GM12878 (cell line): Measurements from ENCODE around the gene PGLYRP2. TPM values are rescaled to one million over a fixed set of nuclear protein-coding genes. Genes with fewer than 3 reads are reported as not detected.

Experiments
- ATAC-seq: fragments of 200-7000 bp; cut with Tn5 transposase; 3 replicates; pipeline ENCODE4 v1.9.1; 2020; ENCODE audit warnings: mild to moderate bottlenecking, moderate library complexity
- BruUV-seq: library from RNA; stranded (reverse); fragments of 400-500 nt; replicated peaks from 2 replicates; lab custom pipeline; 2021; lab: Mats Ljungman, UMichigan
- CTCF ChIA-PET: fragments of 300-600 bp; sonication (Branson Sonifier 250); formaldehyde crosslinking; extraction: SDS; loops from one replicate; lab custom pipeline; 2021; ENCODE audit warnings: inconsistent platforms; lab: Yijun Ruan, JAX
- POLR2A ChIA-PET: fragments of 350-600 bp; formaldehyde crosslinking; extraction: SDS; loops from one replicate; lab custom pipeline; 2021; ENCODE audit warnings: inconsistent platforms; lab: Charles Lee
- RAD21 ChIA-PET: fragments of 300-600 bp; sonication (Branson Sonifier 250); formaldehyde crosslinking; loops from one replicate; lab custom pipeline; 2023; ENCODE audit warnings: antibody characterized with exemption; ENCODE audit not compliant: unreplicated experiment; lab: Charles Lee
- SMC1A ChIA-PET: fragments of 300-600 bp; sonication (Branson Sonifier 250); formaldehyde crosslinking; loops from one replicate; lab custom pipeline; 2023; ENCODE audit not compliant: unreplicated experiment, uncharacterized antibody; lab: Charles Lee
- DNase-seq: peaks from one replicate; pipeline ENCODE4 v3.0.0-alpha.2; 2011; ENCODE audit warnings: low read depth, low spot score
- FAIRE-seq: peaks from 3 replicates; lab custom pipeline; 2011; peaks lifted over from hg19 to GRCh38; lab: Jason Lieb, UNC
- H2AFZ ChIP-seq: 2 replicates; pipeline ENCODE4 v1.6.0; 2011; ENCODE audit warnings: low read depth, low read length, control low read depth; ENCODE audit not compliant: control insufficient read depth
- H3K27ac ChIP-seq: 2 replicates; pipeline ENCODE4 v1.5.1; 2011; ENCODE audit warnings: control low read depth; ENCODE audit not compliant: control insufficient read depth, insufficient read depth
- H3K27me3 ChIP-seq, 2 experiments: replicated peaks in 1 of 2; 2 replicates each; pipeline versions ENCODE4 v1.6.0 to v1.6.1; 2011; ENCODE audit warnings: low read length in 1 of 2; ENCODE audit not compliant: control insufficient read depth in 2 of 2, insufficient read depth in 2 of 2
- H3K36me3 ChIP-seq, 2 experiments: 2 replicates each; pipeline ENCODE4 v1.5.1; 2011; ENCODE audit warnings: low read length in 1 of 2; ENCODE audit not compliant: control insufficient read depth in 2 of 2, insufficient read depth in 2 of 2
- H3K4me1 ChIP-seq: 2 replicates; pipeline ENCODE4 v1.6.1; 2011; ENCODE audit warnings: mild to moderate bottlenecking, low read length, moderate library complexity, mixed read lengths; ENCODE audit not compliant: control insufficient read depth, insufficient read depth
- H3K4me2 ChIP-seq: 2 replicates; pipeline ENCODE4 v1.6.0; 2011; ENCODE audit warnings: control low read depth; ENCODE audit not compliant: control insufficient read depth, insufficient read depth
- H3K4me3 ChIP-seq: fragments of 200-600 bp; sonication (generic); 2 replicates; pipeline ENCODE4 v1.5.1; 2016
- H3K79me2 ChIP-seq: 2 replicates; pipeline ENCODE4 v1.6.0; 2011; ENCODE audit warnings: low read length; ENCODE audit not compliant: control insufficient read depth, insufficient read depth
- H3K9ac ChIP-seq: 2 replicates; pipeline ENCODE4 v1.8.0; 2011; ENCODE audit warnings: low read length, control low read depth, mixed read lengths; ENCODE audit not compliant: control insufficient read depth, insufficient read depth
- H3K9me3 ChIP-seq: replicated peaks from 3 replicates; pipeline ENCODE4 v1.5.1; 2011; ENCODE audit warnings: mild to moderate bottlenecking, low read length; ENCODE audit not compliant: control insufficient read depth, insufficient read depth
- H4K20me1 ChIP-seq: 2 replicates; pipeline ENCODE4 v1.6.0; 2011; ENCODE audit not compliant: control insufficient read depth, insufficient read depth
- POLR2AphosphoS5 ChIP-seq: IDR thresholded peaks from 2 replicates; pipeline ENCODE4 v1.6.1; 2011; ENCODE audit warnings: mild to moderate bottlenecking, low read length, inconsistent platforms
- ZNF592 ChIP-seq: fragments of 450-650 bp; IDR thresholded peaks from 2 replicates; pipeline ENCODE4 v1.6.1; 2017; ENCODE audit warnings: mild to moderate bottlenecking, moderate library complexity
- WGBS: methylation state at CpG from one replicate; pipeline ENCODE4 v1.1.6; 2016; ENCODE audit warnings: low lambda C conversion rate; ENCODE audit not compliant: insufficient replicate concordance, insufficient coverage; ENCODE audit errors: missing lambda C conversion rate; 5-methylcytosine and 5-hydroxymethylcytosine counted together
- in situ Hi-C: fragments of 300-500 bp; cut with MboI; formaldehyde crosslinking; loops from 9 replicates; pipeline ENCODE4 v1.14.3; 2018; ENCODE audit warnings: mixed read lengths
- intact Hi-C: fragments of 100-400 bp; cut with micrococcal nuclease; formaldehyde crosslinking; loops from one replicate; pipeline ENCODE4 v1.14.2; 2022; ENCODE audit not compliant: unreplicated experiment
- polyA plus RNA-seq, 11 experiments: library from polyadenylated mRNA; depleted of rRNA in 4 of 11; unstranded in 6 of 11; stranded (reverse) in 5 of 11; fragments of >200 nt; fragmentation: Nextera tagmentation in 4 of 11; fragmentation: Illumina TruSeq in 1 of 11; extraction: Ambion mirVana in 4 of 11; extraction: Trizol in 1 of 11; gene quantifications; 1 replicate in 1 of 11; 2 replicates in 10 of 11; pipeline versions ENCODE4 v1.2.1 to v1.2.3, GENCODE V29; 2011 to 2016; ENCODE audit warnings: inconsistent platforms in 2 of 11, missing spikeins in 2 of 11, low read depth in 1 of 11
- total RNA-seq, 4 experiments: library from RNA; depleted of rRNA in 3 of 4; stranded (reverse); fragments of >200 nt in 3 of 4; fragmentation: Illumina TruSeq in 1 of 4; extraction: Trizol in 1 of 4; gene quantifications; 2 replicates each; pipeline versions ENCODE4 v1.2.1 to v1.2.3, GENCODE V29; 2013 to 2021

Gene PGLYRP2
- total and polyA plus RNA-seq, 10 of the 15 experiments (the other 5 are each of a cell fraction or from before 2014, with no cell fraction given): 0.15 to 0.48 (median 0.26) TPM; not detected in 5

DNA sequence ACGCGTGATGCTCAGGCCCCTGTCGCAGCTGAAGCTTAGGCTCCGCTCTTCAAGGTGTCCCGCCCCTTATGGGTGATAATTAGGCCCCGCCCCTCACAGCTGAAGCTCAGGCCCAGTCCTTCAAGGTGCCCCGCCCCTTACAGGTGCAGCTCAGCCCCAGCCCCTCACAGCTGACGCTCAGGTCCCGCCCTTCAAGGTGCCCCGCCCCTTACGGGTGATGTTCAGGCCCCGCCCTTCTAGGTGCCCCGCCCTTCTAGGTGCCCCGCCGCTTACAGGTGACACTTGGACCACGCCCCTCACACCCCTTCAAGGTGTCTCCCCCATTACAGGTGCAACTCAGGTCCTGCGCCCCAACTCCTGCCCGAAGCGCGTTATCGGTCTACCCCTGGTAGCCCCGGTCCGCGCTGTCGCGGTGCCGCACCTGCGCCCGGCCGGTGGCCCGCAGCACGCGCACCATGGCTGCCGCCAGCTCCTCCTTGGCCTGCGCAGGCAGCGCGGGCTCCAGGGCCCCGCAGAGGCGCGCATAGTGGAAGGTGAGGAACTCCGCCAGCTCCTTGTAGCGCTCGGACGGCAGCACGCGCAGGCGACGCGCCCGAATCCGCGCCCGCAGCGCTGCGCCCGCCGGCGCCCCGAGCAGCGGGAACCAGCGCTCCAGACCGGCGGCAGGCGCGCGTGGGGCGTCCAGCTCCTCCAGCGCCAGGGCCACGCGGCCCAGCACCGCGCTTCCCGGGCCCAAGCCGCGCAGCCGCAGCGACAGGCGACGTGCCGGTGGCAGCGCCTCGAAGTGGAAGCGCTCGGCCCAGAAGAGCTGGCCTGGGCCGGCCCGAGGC lies 22.2 kb downstream of the PGLYRP2 start:
- Histone ChIP-seq H3K4me2 (no peak overlapping the region), H3K36me3 (peaks cover 25 to 35% of the 10 kb centered on the region in 2 experiments), H2AFZ (no peak overlapping the region), H3K79me2 (peaks cover 3% of the 10 kb centered on the region; the same call in 1 of the 2 replicates), H3K9ac (no peak overlapping the region), H4K20me1 (no peaks in the 10 kb centered on the region; the same call in 1 of the 2 replicates), H3K4me3 (no peak overlapping the region), H3K27ac (no peak overlapping the region), H3K9me3 (no peaks in the 10 kb centered on the region; the same call in 2 of the 3 replicates), H3K27me3 (no peaks in the 10 kb centered on the region), H3K4me1 (no peaks in the 10 kb centered on the region)
- FAIRE-seq: no peak
- SMC1A ChIA-PET: no interaction called here
- CTCF ChIA-PET: no interaction called here
- WGBS: over 99% methylated on average over 58 of the region's 86 CpGs
- RAD21 ChIA-PET: no interaction called here
- DNase-seq: no peak
- in situ Hi-C loops (no loop called here), intact Hi-C loops (no loop called here)
- no peak for TF ChIP-seq ZNF592
- TF ChIP-seq POLR2AphosphoS5: no peak; the same call in 1 of the 2 replicates
- no TSS peak for BruUV-seq
- peak; percentile 30; the same call in 2 of the 3 replicates for ATAC-seq
- POLR2A ChIA-PET: no interaction called here
